ENCODE data around the gene TRUB2.

TRUB2 gene

DNA sequence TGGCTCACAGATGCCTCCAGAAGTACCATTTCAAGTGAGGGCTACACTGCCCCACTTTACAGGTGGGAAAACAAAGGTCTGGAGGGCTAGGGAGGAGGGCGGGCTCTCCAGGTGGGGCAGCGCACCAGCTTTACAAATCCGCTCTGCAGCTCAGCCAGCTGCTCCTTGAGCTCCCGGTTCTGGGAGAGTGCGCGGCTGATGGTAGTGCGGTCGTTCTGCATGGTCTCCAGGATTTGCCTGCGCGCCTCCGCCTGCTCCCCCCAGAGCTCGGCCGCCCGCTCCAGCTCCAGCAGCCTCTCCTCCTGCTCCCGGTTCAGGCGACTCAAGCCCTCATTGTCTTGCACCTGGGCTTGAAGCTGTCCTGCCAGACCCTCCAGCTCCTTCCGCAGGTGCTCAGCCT is 61.9 kb downstream of the TRUB2 start:
- DNase-seq: no peak

GRCh38 chr9:128259156-128259555 is 63.1 kb downstream of the TRUB2 start:
- no peak for DNase-seq

DNA sequence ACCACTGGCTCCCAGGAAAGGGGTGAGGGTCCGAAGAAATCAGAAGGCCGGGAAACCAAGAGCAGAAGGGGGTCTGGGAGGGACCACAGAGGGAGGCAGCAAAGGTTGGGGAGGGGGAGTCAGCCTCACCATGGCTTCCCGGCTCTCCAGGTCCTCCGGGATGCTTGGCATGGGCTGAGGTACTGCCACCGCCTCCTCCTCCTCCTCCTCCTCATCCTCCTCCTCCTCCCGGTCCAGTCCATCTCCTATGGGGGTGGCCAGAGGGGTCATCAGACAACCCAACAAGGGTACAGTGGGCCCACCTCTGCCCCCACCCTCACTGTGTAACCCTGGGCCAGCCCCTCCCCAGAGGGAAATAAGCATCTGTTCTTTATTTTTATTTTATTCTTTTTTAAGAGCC is 63.9 kb downstream of the TRUB2 start:
- DNase-seq: no peak

GRCh38 chr9:128257907-128258306 is 64.3 kb downstream of the TRUB2 start:
- DNase-seq: no peak

- no peak for DNase-seq
These were observed 65.0 kb downstream of the TRUB2 start for GRCh38 chr9:128257086-128257825.
